Peyer's patch (tissue), 4 donors: ENCODE data around the gene PAPOLG.

Experiments
- POLR2A ChIP-seq, 2 donors: fragments of 450-650 bp; IDR thresholded peaks; one replicate each; pipeline ENCODE4 v1.5.1; 2017; ENCODE audit warnings: antibody characterized with exemption in 2 of 2, mild to moderate bottlenecking in 2 of 2, moderate library complexity in 2 of 2
- TF ChIP-seq, protein P1 (sequence below), 6 experiments: fragments of 450-650 bp in 4 of 6; fragments of 200-600 bp in 2 of 6; sonication (generic) in 1 of 6; IDR thresholded peaks; one replicate each; pipeline ENCODE4 v1.5.1; 2017 to 2019; ENCODE audit warnings: antibody characterized with exemption in 6 of 6, mild to moderate bottlenecking in 3 of 6, moderate library complexity in 1 of 6

DNA sequence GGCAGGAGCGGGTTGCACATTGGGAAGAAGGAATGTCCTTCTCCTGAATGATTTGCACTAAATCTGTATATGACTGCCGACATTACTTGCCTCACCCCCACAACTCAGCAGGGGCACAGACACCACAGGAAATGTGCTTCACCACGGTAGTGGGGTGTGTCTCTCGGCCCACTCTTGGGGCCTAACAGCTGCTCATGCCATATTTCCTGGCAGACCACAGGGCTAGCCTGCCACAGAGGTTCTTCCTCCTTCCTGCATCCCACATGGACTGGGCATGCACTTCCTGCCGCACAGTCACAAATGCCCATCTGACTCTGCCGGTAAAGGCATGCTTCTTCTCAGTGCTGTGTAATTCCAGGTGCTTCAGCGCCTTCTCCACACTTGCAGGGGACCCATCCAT lies 10.3 kb upstream of the PAPOLG start:
- TF ChIP-seq POLR2A (IDR thresholded peaks at IDR 0.05), result no peak
- TF ChIP-seq, protein P1, sequence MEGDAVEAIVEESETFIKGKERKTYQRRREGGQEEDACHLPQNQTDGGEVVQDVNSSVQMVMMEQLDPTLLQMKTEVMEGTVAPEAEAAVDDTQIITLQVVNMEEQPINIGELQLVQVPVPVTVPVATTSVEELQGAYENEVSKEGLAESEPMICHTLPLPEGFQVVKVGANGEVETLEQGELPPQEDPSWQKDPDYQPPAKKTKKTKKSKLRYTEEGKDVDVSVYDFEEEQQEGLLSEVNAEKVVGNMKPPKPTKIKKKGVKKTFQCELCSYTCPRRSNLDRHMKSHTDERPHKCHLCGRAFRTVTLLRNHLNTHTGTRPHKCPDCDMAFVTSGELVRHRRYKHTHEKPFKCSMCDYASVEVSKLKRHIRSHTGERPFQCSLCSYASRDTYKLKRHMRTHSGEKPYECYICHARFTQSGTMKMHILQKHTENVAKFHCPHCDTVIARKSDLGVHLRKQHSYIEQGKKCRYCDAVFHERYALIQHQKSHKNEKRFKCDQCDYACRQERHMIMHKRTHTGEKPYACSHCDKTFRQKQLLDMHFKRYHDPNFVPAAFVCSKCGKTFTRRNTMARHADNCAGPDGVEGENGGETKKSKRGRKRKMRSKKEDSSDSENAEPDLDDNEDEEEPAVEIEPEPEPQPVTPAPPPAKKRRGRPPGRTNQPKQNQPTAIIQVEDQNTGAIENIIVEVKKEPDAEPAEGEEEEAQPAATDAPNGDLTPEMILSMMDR (IDR thresholded peaks at IDR 0.05), result no peak
